ENCODE data around the gene MTHFD1L.

MTHFD1L gene

GRCh38 chr6:150966786-150967185 is 101.3 kb downstream of the MTHFD1L start:
- no peak overlapping the region for H3K4me3 ChIP-seq (ENCODE audit: low read length, poor library complexity, severe bottlenecking)
- no peaks in the 10 kb centered on the region for H3K9me3 ChIP-seq (ENCODE audit: insufficient read depth, low read depth, low read length)
- no peaks in the 10 kb centered on the region for H3K79me2 ChIP-seq (ENCODE audit: insufficient read depth, low read length)
- no peaks in the 10 kb centered on the region for H4K20me1 ChIP-seq (ENCODE audit: insufficient read depth, low read length, poor library complexity, severe bottlenecking)
- no peak for TF ChIP-seq CTCF (conservative IDR thresholded peaks at IDR 0.05; ENCODE audit: low read length)
- no peak for TF ChIP-seq EZH2phosphoT487 (IDR thresholded peaks at IDR 0.05; ENCODE audit: borderline replicate concordance)
- H2AFZ ChIP-seq (ENCODE audit: low read length), result no peak overlapping the region
- no peak overlapping the region for H3K4me2 ChIP-seq (ENCODE audit: low read depth, low read length, poor library complexity, severe bottlenecking)
- no peaks in the 10 kb centered on the region for H3F3A ChIP-seq (ENCODE audit: low read depth)
- H3K36me3 ChIP-seq (ENCODE audit: insufficient read depth, low read length), result peaks cover 15% of the 10 kb centered on the region; the same call in 1 of the 2 replicates
- H3K9ac ChIP-seq (ENCODE audit: low read depth, low read length, poor library complexity, severe bottlenecking), result no peak overlapping the region
- H3K9me2 ChIP-seq (replicated peaks; ENCODE audit: low read depth, low read length), result no peaks in the 10 kb centered on the region
- no peaks in the 10 kb centered on the region for H3K27me3 ChIP-seq (ENCODE audit: insufficient read depth, low read length, poor library complexity, severe bottlenecking)
- no peaks in the 10 kb centered on the region for H3K4me1 ChIP-seq (ENCODE audit: insufficient read depth, low read length, poor library complexity, severe bottlenecking)

- Histone ChIP-seq H3K4me1 (ENCODE audit: insufficient read depth, low read length, poor library complexity, severe bottlenecking) (no peaks in the 10 kb centered on the region), H3K9me2 (replicated peaks; ENCODE audit: low read depth, low read length) (no peaks in the 10 kb centered on the region), H3K36me3 (ENCODE audit: insufficient read depth, low read length) (peaks cover 20% of the 10 kb centered on the region; the same call in 1 of the 2 replicates), H2AFZ (ENCODE audit: low read length) (no peak overlapping the region), H3K9ac (ENCODE audit: low read depth, low read length, poor library complexity, severe bottlenecking) (no peak overlapping the region), H3K4me2 (ENCODE audit: low read depth, low read length, poor library complexity, severe bottlenecking) (no peak overlapping the region), H4K20me1 (ENCODE audit: insufficient read depth, low read length, poor library complexity, severe bottlenecking) (no peaks in the 10 kb centered on the region), H3K4me3 (ENCODE audit: low read length, poor library complexity, severe bottlenecking) (no peak overlapping the region), H3F3A (ENCODE audit: low read depth) (no peaks in the 10 kb centered on the region), H3K9me3 (ENCODE audit: insufficient read depth, low read depth, low read length) (no peaks in the 10 kb centered on the region), H3K27me3 (ENCODE audit: insufficient read depth, low read length, poor library complexity, severe bottlenecking) (no peaks in the 10 kb centered on the region), H3K79me2 (ENCODE audit: insufficient read depth, low read length) (no peaks in the 10 kb centered on the region)
- TF ChIP-seq CTCF (conservative IDR thresholded peaks at IDR 0.05; ENCODE audit: low read length) (no peak), EZH2phosphoT487 (IDR thresholded peaks at IDR 0.05; ENCODE audit: borderline replicate concordance) (no peak)
These were observed 101.9 kb downstream of the MTHFD1L start for GRCh38 chr6:150967381-150967780.

GRCh38 chr6:150967910-150968309 is 102.4 kb downstream of the MTHFD1L start:
- TF ChIP-seq EZH2phosphoT487 (IDR thresholded peaks at IDR 0.05; ENCODE audit: borderline replicate concordance) (no peak), CTCF (conservative IDR thresholded peaks at IDR 0.05; ENCODE audit: low read length) (no peak)
- no peaks in the 10 kb centered on the region for H3K79me2 ChIP-seq (ENCODE audit: insufficient read depth, low read length)
- no peaks in the 10 kb centered on the region for H3K9me2 ChIP-seq (replicated peaks; ENCODE audit: low read depth, low read length)
- H3K27me3 ChIP-seq (ENCODE audit: insufficient read depth, low read length, poor library complexity, severe bottlenecking), result no peaks in the 10 kb centered on the region
- no peak overlapping the region for H3K9ac ChIP-seq (ENCODE audit: low read depth, low read length, poor library complexity, severe bottlenecking)
- H2AFZ ChIP-seq (ENCODE audit: low read length), result no peak overlapping the region
- H4K20me1 ChIP-seq (ENCODE audit: insufficient read depth, low read length, poor library complexity, severe bottlenecking), result no peaks in the 10 kb centered on the region
- no peak overlapping the region for H3K4me3 ChIP-seq (ENCODE audit: low read length, poor library complexity, severe bottlenecking)
- no peaks in the 10 kb centered on the region for H3K4me1 ChIP-seq (ENCODE audit: insufficient read depth, low read length, poor library complexity, severe bottlenecking)
- no peaks in the 10 kb centered on the region for H3F3A ChIP-seq (ENCODE audit: low read depth)
- H3K36me3 ChIP-seq (ENCODE audit: insufficient read depth, low read length), result peaks cover 26% of the 10 kb centered on the region; the same call in 1 of the 2 replicates
- no peaks in the 10 kb centered on the region for H3K9me3 ChIP-seq (ENCODE audit: insufficient read depth, low read depth, low read length)
- no peak overlapping the region for H3K4me2 ChIP-seq (ENCODE audit: low read depth, low read length, poor library complexity, severe bottlenecking)
